Progenitor cell of endocrine pancreas (in vitro differentiated cells): ENCODE results near the gene ADAMTSL2. TPM values are rescaled to one million over a fixed set of nuclear protein-coding genes. Genes with fewer than 3 reads are reported as not detected.

ENCODE experiments used
- DNase-seq: peaks from one replicate; pipeline ENCODE4 v3.0.0; 2021; ENCODE audit warnings: low spot score; ENCODE audit not compliant: unreplicated experiment
- H3K27ac Mint-ChIP-seq: 2 replicates; pipeline ENCODE4 v1.8.0; 2021; ENCODE audit warnings: mild to moderate bottlenecking, moderate library complexity, mixed read lengths
- H3K27me3 Mint-ChIP-seq: 2 replicates; pipeline ENCODE4 v1.8.0; 2021; ENCODE audit warnings: mixed read lengths
- H3K36me3 Mint-ChIP-seq: 2 replicates; pipeline ENCODE4 v1.8.0; 2022; ENCODE audit warnings: mixed read lengths; ENCODE audit not compliant: insufficient read depth
- H3K4me1 Mint-ChIP-seq: 2 replicates; pipeline ENCODE4 v1.8.0; 2021; ENCODE audit warnings: low read depth, mixed read lengths
- H3K4me3 Mint-ChIP-seq: 2 replicates; pipeline ENCODE4 v1.8.0; 2021; ENCODE audit warnings: low read depth, mild to moderate bottlenecking, moderate library complexity, mixed read lengths
- H3K9me3 Mint-ChIP-seq: 2 replicates; pipeline ENCODE4 v1.8.0; 2021; ENCODE audit warnings: low read depth, mixed read lengths
- total RNA-seq: library from RNA; stranded (reverse); gene quantifications from 2 replicates; pipeline ENCODE4 v1.2.1, GENCODE V29; 2021
- TF ChIP-seq, protein P1 (sequence below): fragments of 200-600 bp; sonication (generic); IDR thresholded peaks from one replicate; pipeline ENCODE4 v1.5.0; 2021; ENCODE audit warnings: antibody characterized with exemption, mild to moderate bottlenecking; ENCODE audit not compliant: unreplicated experiment

ADAMTSL2 gene
- total RNA-seq, 1 donor from 2014 or later = 0.14 TPM

DNA sequence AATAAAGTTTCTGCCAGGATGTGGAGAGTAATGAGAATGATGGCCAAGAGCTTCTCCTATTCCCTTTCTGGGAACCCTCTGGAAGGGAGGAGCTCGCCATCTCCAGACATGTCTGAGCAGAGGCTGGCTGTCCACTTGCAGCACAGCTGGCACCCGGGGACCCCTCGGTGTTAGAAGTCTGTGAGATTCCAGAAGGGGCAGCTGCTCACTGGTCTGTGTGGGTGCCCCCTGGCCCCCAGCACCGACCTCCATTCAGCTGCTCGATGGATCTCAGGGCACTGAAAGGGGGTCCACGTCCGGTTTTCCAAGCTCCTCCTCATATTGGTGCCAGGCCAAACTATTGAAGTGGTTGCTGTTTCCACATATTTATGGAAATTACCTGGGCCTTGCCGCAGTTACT is 78.3 kb downstream of the ADAMTSL2 start:
- TF ChIP-seq, protein P1, sequence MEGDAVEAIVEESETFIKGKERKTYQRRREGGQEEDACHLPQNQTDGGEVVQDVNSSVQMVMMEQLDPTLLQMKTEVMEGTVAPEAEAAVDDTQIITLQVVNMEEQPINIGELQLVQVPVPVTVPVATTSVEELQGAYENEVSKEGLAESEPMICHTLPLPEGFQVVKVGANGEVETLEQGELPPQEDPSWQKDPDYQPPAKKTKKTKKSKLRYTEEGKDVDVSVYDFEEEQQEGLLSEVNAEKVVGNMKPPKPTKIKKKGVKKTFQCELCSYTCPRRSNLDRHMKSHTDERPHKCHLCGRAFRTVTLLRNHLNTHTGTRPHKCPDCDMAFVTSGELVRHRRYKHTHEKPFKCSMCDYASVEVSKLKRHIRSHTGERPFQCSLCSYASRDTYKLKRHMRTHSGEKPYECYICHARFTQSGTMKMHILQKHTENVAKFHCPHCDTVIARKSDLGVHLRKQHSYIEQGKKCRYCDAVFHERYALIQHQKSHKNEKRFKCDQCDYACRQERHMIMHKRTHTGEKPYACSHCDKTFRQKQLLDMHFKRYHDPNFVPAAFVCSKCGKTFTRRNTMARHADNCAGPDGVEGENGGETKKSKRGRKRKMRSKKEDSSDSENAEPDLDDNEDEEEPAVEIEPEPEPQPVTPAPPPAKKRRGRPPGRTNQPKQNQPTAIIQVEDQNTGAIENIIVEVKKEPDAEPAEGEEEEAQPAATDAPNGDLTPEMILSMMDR = no peak
- no peak overlapping the region for H3K27ac Mint-ChIP-seq
- no peak overlapping the region for H3K4me3 Mint-ChIP-seq
- DNase-seq = no peak
- no peaks in the 10 kb centered on the region for H3K9me3 Mint-ChIP-seq
- no peaks in the 10 kb centered on the region for H3K4me1 Mint-ChIP-seq
- H3K36me3 Mint-ChIP-seq = no peaks in the 10 kb centered on the region
- peaks cover 73% of the 10 kb centered on the region for H3K27me3 Mint-ChIP-seq

DNA sequence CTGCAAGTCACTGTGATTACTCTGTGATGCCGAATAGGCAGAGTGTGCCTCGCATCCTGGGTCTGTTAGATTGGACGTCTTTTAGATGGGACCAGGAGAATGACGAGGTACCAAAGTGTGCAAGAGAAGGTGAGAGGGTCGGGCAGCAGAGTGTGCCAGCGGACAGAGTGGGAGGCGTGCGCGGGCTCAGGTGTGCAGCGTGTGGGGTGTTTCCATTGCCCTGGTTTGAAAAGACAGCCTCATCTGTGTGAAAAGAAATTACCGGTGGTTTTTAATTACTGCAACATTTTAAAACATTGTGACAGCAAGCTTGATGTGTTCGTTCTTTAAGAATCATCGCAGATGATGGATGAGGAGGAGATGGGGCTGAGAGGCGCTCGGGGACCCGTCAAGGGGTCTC is 78.9 kb downstream of the ADAMTSL2 start:
- no peaks in the 10 kb centered on the region for H3K9me3 Mint-ChIP-seq
- no peak for DNase-seq
- TF ChIP-seq, protein P1 = no peak
- no peak overlapping the region for H3K27ac Mint-ChIP-seq
- H3K36me3 Mint-ChIP-seq = no peaks in the 10 kb centered on the region
- H3K4me1 Mint-ChIP-seq = no peaks in the 10 kb centered on the region
- peaks cover 73% of the 10 kb centered on the region for H3K27me3 Mint-ChIP-seq
- H3K4me3 Mint-ChIP-seq = no peak overlapping the region

DNA sequence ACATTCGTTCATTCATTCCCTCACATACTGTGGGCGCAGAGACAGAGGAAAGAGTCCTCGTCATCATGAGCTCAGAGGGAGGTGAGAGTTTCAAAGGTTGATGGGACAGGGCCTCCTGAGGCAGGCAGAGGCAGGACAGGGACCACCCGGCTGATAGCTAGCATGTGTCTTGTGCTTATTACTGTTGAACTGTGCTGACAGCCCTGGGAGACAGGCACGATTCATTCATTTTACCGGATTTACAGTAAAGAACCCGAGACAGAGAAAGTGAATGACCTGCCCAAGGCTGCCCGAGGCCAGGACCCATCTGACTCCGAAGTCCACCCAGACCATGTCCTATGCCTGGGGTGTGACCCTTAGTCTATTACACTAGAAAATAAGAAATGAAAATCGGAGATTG is 79.6 kb downstream of the ADAMTSL2 start:
- Mint-ChIP-seq H3K4me1 (no peaks in the 10 kb centered on the region), H3K27me3 (peaks cover 75% of the 10 kb centered on the region), H3K27ac (no peak overlapping the region), H3K36me3 (no peaks in the 10 kb centered on the region), H3K9me3 (no peaks in the 10 kb centered on the region), H3K4me3 (no peak overlapping the region)
- TF ChIP-seq, protein P1 = no peak
- no peak for DNase-seq

DNA sequence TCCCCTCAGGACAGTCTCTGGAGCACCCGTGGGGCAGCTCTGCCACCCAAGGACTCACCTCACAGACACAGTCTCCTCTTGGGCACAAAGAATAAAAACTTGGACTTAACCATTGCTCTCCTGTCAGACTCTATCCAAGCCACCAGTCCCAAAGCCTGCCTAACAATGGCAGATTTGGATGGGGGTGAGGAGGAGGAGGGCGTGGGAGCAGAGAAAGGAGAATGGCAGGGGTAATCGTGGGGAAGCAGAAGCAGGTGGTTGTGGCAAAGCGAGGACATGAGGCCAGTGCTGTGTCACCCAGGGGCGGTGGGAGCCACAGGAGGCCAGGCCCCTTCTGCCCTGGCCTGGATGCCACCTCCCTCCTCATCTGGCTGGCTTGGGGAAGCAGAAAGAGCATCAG is 80.2 kb downstream of the ADAMTSL2 start:
- Mint-ChIP-seq H3K9me3 (no peaks in the 10 kb centered on the region), H3K27ac (no peak overlapping the region), H3K27me3 (peaks cover 77% of the 10 kb centered on the region), H3K4me1 (no peaks in the 10 kb centered on the region), H3K36me3 (no peaks in the 10 kb centered on the region), H3K4me3 (no peak overlapping the region)
- TF ChIP-seq, protein P1 = no peak
- DNase-seq = no peak

DNA sequence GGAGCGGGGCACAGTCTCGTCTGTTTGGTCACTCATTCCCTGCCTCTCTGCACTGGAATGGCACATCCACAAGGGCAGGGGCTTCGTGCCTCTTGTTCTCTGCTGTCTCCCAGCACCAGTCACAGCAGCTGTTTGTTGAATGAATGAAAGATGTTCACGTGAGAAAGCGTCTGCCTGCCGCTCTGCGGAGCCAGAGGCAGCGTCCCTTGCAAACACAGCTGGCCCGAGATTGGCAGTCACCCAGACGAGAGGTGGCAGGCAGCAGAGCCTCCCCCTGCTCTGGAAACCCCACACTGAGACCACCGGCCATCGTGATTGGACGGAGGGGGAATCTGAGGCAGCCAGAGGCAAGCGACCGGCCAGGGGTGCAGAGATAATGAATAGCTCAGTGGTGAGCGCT is 80.7 kb downstream of the ADAMTSL2 start:
- H3K27me3 Mint-ChIP-seq = peaks cover 78% of the 10 kb centered on the region
- no peak overlapping the region for H3K27ac Mint-ChIP-seq
- H3K9me3 Mint-ChIP-seq = no peaks in the 10 kb centered on the region
- no peaks in the 10 kb centered on the region for H3K4me1 Mint-ChIP-seq
- H3K36me3 Mint-ChIP-seq = no peaks in the 10 kb centered on the region
- no peak for DNase-seq
- TF ChIP-seq, protein P1 = no peak
- no peak overlapping the region for H3K4me3 Mint-ChIP-seq
